ENCODE data around the gene ZNF710. TPM values are rescaled to one million over a fixed set of nuclear protein-coding genes. Genes with fewer than 3 reads are reported as not detected.
A peak's percentile ranks its signal among the peaks of the same experiment; 100 is the strongest.

The ZNF710 gene
- total RNA-seq, 1 experiment from 2014 or later = 40.7 TPM

- WGBS (ENCODE audit: extremely low coverage, insufficient read length, low lambda C conversion rate) = no CpG with 5 or more reads among the region's 10 CpGs
- Histone ChIP-seq H4K8ac (replicated peaks; ENCODE audit: insufficient read length, low read depth, low read length) (no peak overlapping the region), H3K9ac (ENCODE audit: extremely low read depth, insufficient read length, low read length) (no peak overlapping the region), H2BK5ac (ENCODE audit: insufficient read length, low read length) (no peak overlapping the region), H3K14ac (ENCODE audit: insufficient read depth, low read length) (no peak overlapping the region), H3K23ac (ENCODE audit: insufficient read length, low read depth, low read length) (no peak overlapping the region), H2AFZ (ENCODE audit: low read length) (no peak overlapping the region), H3K79me2 (ENCODE audit: insufficient read depth, low read length) (0 out of 2 replicates have a peak, but pooled peaks cover 2% of the 10 kb centered on the region), H3K4ac (ENCODE audit: low read depth, low read length) (no peak overlapping the region), H2AK5ac (ENCODE audit: insufficient read length, low read length) (no peak overlapping the region), H2BK120ac (ENCODE audit: low read depth, low read length, poor library complexity, severe bottlenecking) (no peak overlapping the region), H3K27ac (ENCODE audit: insufficient read length, low read depth, low read length) (no peak overlapping the region), H3K4me2 (ENCODE audit: insufficient read depth, insufficient read length, low read length) (no peak overlapping the region), H3K18ac (ENCODE audit: insufficient read length, low read depth, low read length) (no peak overlapping the region), H3K27me3 (ENCODE audit: insufficient read depth, low read length) (no peaks in the 10 kb centered on the region), H3T11ph (ENCODE audit: low read length) (no peak overlapping the region), H3K79me1 (ENCODE audit: insufficient read depth, low read depth, low read length, poor library complexity, severe bottlenecking) (no peaks in the 10 kb centered on the region), H3K23me2 (ENCODE audit: insufficient read length, low read depth, low read length, poor library complexity, severe bottlenecking) (no peaks in the 10 kb centered on the region), H3K9me3 (ENCODE audit: control insufficient read depth, low read depth, low read length) (no peaks in the 10 kb centered on the region), H2BK15ac (ENCODE audit: low read depth, low read length) (no peak overlapping the region), H4K20me1 (ENCODE audit: control insufficient read depth, insufficient read depth, insufficient read length) (no peaks in the 10 kb centered on the region), H4K5ac (ENCODE audit: insufficient read length, low read depth, low read length) (no peak overlapping the region), H3K56ac (ENCODE audit: insufficient read length, low read depth, low read length) (no peak overlapping the region), H4K91ac (ENCODE audit: insufficient read length, low read depth, low read length) (no peak overlapping the region), H2BK12ac (ENCODE audit: insufficient read length, low read depth, low read length) (no peak overlapping the region), H3K4me1 (ENCODE audit: insufficient read depth, low read length) (peaks cover 15% of the 10 kb centered on the region; the same call in 1 of the 2 replicates), H2BK20ac (ENCODE audit: low read depth, low read length, poor library complexity, severe bottlenecking) (no peak overlapping the region)
- Mint-ChIP-seq H3K9me3 (no peaks in the 10 kb centered on the region), H3K36me3 (ENCODE audit: insufficient read depth in 1 of 3, low read depth in 3 of 3) (no peaks in the 10 kb centered on the region; a peak in 1 of 7 replicates), H3K27me3 (ENCODE audit: low read depth) (no peaks in the 10 kb centered on the region; the same call in 1 of the 2 replicates), H3K4me3 (no peak overlapping the region; a peak in 1 of 5 replicates), H3K27ac (peak overlapping the region in 1 of 3 experiments; percentile 89; a peak in 1 of 7 replicates), H3K4me1 (peaks cover 50 to 63% of the 10 kb centered on the region in 2 experiments)
- TF ChIP-seq, protein P1, sequence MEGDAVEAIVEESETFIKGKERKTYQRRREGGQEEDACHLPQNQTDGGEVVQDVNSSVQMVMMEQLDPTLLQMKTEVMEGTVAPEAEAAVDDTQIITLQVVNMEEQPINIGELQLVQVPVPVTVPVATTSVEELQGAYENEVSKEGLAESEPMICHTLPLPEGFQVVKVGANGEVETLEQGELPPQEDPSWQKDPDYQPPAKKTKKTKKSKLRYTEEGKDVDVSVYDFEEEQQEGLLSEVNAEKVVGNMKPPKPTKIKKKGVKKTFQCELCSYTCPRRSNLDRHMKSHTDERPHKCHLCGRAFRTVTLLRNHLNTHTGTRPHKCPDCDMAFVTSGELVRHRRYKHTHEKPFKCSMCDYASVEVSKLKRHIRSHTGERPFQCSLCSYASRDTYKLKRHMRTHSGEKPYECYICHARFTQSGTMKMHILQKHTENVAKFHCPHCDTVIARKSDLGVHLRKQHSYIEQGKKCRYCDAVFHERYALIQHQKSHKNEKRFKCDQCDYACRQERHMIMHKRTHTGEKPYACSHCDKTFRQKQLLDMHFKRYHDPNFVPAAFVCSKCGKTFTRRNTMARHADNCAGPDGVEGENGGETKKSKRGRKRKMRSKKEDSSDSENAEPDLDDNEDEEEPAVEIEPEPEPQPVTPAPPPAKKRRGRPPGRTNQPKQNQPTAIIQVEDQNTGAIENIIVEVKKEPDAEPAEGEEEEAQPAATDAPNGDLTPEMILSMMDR (conservative IDR thresholded peaks at IDR 0.05) = no peak
- no peak for DNase-seq
Measured at GRCh38 chr15:90035840-90036230, 34.7 kb downstream of the ZNF710 start.
